ENCODE results near the gene OPTC.

OPTC gene

DNA sequence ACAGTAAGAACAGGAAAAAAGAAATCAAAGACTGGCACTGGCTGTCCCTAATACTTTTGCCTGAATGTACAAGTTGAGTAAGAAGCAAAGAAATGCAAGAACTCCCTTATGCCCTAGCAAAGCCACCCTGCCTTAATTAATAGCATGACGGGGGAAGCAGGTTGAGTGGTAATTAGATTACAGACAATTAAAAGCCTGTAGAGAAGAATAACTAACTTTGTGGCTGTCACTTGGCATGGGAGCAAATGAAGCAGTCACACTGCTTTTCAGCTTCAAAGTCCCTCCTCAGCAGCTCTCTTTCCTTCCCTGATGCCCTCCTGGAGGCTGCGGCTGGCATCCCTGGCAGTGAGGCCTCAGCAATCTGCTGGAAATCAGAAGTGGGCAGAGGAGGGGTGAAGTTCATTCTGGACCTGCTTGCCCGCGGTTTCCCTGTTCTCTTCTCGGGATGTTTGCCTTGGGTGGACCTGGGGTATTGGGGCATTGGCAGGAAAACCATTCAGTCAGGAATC lies 3.4 kb downstream of the OPTC start:
- TF ChIP-seq TAF1 (IDR thresholded peaks at IDR 0.05; ENCODE audit: low read depth): no peak
- TF ChIP-seq, protein P1, sequence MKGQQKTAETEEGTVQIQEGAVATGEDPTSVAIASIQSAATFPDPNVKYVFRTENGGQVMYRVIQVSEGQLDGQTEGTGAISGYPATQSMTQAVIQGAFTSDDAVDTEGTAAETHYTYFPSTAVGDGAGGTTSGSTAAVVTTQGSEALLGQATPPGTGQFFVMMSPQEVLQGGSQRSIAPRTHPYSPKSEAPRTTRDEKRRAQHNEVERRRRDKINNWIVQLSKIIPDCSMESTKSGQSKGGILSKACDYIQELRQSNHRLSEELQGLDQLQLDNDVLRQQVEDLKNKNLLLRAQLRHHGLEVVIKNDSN (IDR thresholded peaks at IDR 0.05): no peak
- no peak for TF ChIP-seq CEBPB (IDR thresholded peaks at IDR 0.05)
- TF ChIP-seq, protein P2, sequence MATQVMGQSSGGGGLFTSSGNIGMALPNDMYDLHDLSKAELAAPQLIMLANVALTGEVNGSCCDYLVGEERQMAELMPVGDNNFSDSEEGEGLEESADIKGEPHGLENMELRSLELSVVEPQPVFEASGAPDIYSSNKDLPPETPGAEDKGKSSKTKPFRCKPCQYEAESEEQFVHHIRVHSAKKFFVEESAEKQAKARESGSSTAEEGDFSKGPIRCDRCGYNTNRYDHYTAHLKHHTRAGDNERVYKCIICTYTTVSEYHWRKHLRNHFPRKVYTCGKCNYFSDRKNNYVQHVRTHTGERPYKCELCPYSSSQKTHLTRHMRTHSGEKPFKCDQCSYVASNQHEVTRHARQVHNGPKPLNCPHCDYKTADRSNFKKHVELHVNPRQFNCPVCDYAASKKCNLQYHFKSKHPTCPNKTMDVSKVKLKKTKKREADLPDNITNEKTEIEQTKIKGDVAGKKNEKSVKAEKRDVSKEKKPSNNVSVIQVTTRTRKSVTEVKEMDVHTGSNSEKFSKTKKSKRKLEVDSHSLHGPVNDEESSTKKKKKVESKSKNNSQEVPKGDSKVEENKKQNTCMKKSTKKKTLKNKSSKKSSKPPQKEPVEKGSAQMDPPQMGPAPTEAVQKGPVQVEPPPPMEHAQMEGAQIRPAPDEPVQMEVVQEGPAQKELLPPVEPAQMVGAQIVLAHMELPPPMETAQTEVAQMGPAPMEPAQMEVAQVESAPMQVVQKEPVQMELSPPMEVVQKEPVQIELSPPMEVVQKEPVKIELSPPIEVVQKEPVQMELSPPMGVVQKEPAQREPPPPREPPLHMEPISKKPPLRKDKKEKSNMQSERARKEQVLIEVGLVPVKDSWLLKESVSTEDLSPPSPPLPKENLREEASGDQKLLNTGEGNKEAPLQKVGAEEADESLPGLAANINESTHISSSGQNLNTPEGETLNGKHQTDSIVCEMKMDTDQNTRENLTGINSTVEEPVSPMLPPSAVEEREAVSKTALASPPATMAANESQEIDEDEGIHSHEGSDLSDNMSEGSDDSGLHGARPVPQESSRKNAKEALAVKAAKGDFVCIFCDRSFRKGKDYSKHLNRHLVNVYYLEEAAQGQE (IDR thresholded peaks at IDR 0.05; ENCODE audit: low read depth): no peak

DNA sequence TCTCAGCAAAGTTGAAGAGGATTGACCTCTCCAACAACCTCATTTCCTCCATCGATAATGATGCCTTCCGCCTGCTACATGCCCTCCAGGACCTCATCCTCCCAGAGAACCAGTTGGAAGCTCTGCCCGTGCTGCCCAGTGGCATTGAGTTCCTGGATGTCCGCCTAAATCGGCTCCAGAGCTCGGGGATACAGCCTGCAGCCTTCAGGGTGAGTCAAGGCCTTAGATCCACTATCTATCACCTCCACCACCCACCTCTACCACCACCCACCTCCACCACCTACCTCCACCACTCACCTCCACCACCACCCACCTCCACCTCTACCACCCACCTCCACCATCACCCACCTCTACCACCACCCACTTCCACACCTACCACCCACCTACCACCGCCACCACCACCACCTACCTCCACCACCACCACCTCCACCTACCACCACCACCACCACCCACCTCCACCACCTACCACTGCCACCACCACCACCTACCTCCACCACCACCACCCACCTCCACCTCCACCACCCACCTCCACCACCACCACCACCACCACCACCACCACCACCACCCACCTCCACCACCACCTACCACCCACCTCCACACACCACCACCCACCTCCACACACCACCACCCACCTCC lies 5.8 kb downstream of the OPTC start:
- TF ChIP-seq EP300 (IDR thresholded peaks at IDR 0.05; ENCODE audit: borderline replicate concordance) (no peak), FOXM1 (IDR thresholded peaks at IDR 0.05; ENCODE audit: borderline replicate concordance, low read depth) (no peak), RAD21 (IDR thresholded peaks at IDR 0.05; ENCODE audit: low read depth) (no peak), TEAD4 (IDR thresholded peaks at IDR 0.05) (no peak), EGR1 (IDR thresholded peaks at IDR 0.05) (no peak), YY1 (IDR thresholded peaks at IDR 0.05; ENCODE audit: low read depth) (no peak), TCF12 (IDR thresholded peaks at IDR 0.05; ENCODE audit: low read depth) (no peak), TAF1 (IDR thresholded peaks at IDR 0.05; ENCODE audit: low read depth) (no peak), CREB1 (IDR thresholded peaks at IDR 0.05; ENCODE audit: low read depth) (no peak), NFIC (IDR thresholded peaks at IDR 0.05) (no peak)
- TF ChIP-seq, protein P2 (IDR thresholded peaks at IDR 0.05; ENCODE audit: low read depth): no peak

DNA sequence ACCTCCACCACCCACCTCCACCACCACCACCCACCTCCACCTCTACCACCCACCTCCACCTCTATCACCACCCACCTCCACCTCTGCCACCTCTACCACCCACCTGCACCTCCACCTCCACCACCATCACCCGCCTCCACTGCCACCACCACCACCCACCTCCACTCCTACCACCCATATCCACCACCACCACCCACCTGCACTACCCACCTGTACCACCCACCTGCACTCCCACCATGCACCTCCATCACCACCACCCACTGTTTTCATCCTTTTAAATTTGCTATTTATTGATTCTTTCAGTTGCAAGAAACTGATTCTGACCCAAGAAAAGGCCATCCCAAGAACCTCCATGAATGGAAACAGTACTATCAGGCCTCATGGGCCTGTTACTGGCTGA lies 6.3 kb downstream of the OPTC start:
- TF ChIP-seq, protein P1 (IDR thresholded peaks at IDR 0.05): no peak
- TF ChIP-seq FOXM1 (IDR thresholded peaks at IDR 0.05; ENCODE audit: borderline replicate concordance, low read depth) (no peak), EGR1 (IDR thresholded peaks at IDR 0.05) (no peak), YY1 (IDR thresholded peaks at IDR 0.05; ENCODE audit: low read depth) (no peak), EP300 (IDR thresholded peaks at IDR 0.05; ENCODE audit: borderline replicate concordance) (no peak), NFIC (IDR thresholded peaks at IDR 0.05) (no peak), TCF12 (IDR thresholded peaks at IDR 0.05; ENCODE audit: low read depth) (no peak), TEAD4 (IDR thresholded peaks at IDR 0.05) (no peak), CREB1 (IDR thresholded peaks at IDR 0.05; ENCODE audit: low read depth) (no peak), TAF1 (IDR thresholded peaks at IDR 0.05; ENCODE audit: low read depth) (no peak), ZBTB7A (IDR thresholded peaks at IDR 0.05; ENCODE audit: low read depth) (no peak), RAD21 (IDR thresholded peaks at IDR 0.05; ENCODE audit: low read depth) (no peak)
- TF ChIP-seq, protein P2 (IDR thresholded peaks at IDR 0.05; ENCODE audit: low read depth): no peak

DNA sequence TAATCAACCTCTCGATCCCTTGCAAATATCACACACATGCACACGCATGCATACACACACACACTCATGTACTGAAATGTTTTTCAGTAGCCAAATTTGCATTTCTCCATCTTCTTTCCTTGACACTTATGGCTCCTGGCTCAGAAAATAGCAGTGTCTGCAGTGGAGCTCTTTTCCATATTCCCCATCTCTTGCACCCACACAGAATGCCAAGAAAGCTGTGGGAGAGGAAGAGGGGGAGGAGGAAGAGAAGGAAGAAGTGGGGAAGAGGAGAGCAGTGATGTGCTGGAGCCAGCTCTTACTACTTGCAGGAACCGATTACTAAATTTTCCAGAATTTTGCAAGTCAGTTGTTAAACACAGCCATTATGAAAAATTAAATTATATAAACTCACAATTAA lies 9.9 kb downstream of the OPTC start:
- TF ChIP-seq CEBPB (IDR thresholded peaks at IDR 0.05): no peak
- TF ChIP-seq, protein P1 (IDR thresholded peaks at IDR 0.05): no peak
- TF ChIP-seq ZBTB7A (IDR thresholded peaks at IDR 0.05; ENCODE audit: low read depth): no peak
- no peak for TF ChIP-seq CREB1 (IDR thresholded peaks at IDR 0.05; ENCODE audit: low read depth)
- no peak for TF ChIP-seq NFIC (IDR thresholded peaks at IDR 0.05)
- TF ChIP-seq EP300 (IDR thresholded peaks at IDR 0.05; ENCODE audit: borderline replicate concordance): no peak
- TF ChIP-seq RAD21 (IDR thresholded peaks at IDR 0.05; ENCODE audit: low read depth): no peak
- no peak for TF ChIP-seq TAF1 (IDR thresholded peaks at IDR 0.05; ENCODE audit: low read depth)
- no peak for TF ChIP-seq FOXM1 (IDR thresholded peaks at IDR 0.05; ENCODE audit: borderline replicate concordance, low read depth)
- TF ChIP-seq TCF12 (IDR thresholded peaks at IDR 0.05; ENCODE audit: low read depth): no peak
- no peak for TF ChIP-seq TEAD4 (IDR thresholded peaks at IDR 0.05)
- no peak for TF ChIP-seq EGR1 (IDR thresholded peaks at IDR 0.05)
- no peak for TF ChIP-seq YY1 (IDR thresholded peaks at IDR 0.05; ENCODE audit: low read depth)
- TF ChIP-seq, protein P2 (IDR thresholded peaks at IDR 0.05; ENCODE audit: low read depth): no peak
- TF ChIP-seq, protein P3, sequence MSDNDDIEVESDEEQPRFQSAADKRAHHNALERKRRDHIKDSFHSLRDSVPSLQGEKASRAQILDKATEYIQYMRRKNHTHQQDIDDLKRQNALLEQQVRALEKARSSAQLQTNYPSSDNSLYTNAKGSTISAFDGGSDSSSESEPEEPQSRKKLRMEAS (IDR thresholded peaks at IDR 0.05): no peak
